ENCODE results near the gene PRSS16. TPM values are rescaled to one million over a fixed set of nuclear protein-coding genes. Genes with fewer than 3 reads are reported as not detected.

The PRSS16 gene
- total and polyA plus RNA-seq, 9 of the 15 experiments (the other 6 are each of a cell fraction or from before 2014, with no cell fraction given), result 4.5 to 21.3 (median 12.1) TPM

- TF ChIP-seq ZFP91 (CRISPR knock-in tag; IDR thresholded peaks at IDR 0.05), result no peak; the same call in 1 of the 2 replicates
- peak; percentile 44; the same call in 1 of the 2 replicates for TF ChIP-seq GATA2 (CRISPR knock-in tag; IDR thresholded peaks at IDR 0.05)
- peak; percentile 71 for TF ChIP-seq PHF20 (IDR thresholded peaks at IDR 0.05; ENCODE audit: partially characterized antibody)
- TF ChIP-seq ZNF384 (IDR thresholded peaks at IDR 0.05; ENCODE audit: low read depth, low read length), result peak; percentile 40; the same call in 1 of the 2 replicates
- peak; percentile 21; the same call in 1 of the 2 replicates for TF ChIP-seq SMARCC2 (IDR thresholded peaks at IDR 0.05; ENCODE audit: low read depth)
- TF ChIP-seq HMBOX1 (IDR thresholded peaks at IDR 0.05), result no peak
- TF ChIP-seq ZNF408 (CRISPR knock-in tag; IDR thresholded peaks at IDR 0.05; ENCODE audit: low read depth), result no peak
- TF ChIP-seq BRD4 (IDR thresholded peaks at IDR 0.05), result no peak
- peak; percentile 43 to 82; a peak in 2 of 4 replicates for TF ChIP-seq NONO (IDR thresholded peaks at IDR 0.05; ENCODE audit: low read depth in 2 of 2, low read length in 1 of 2)
- TF ChIP-seq, protein P1, sequence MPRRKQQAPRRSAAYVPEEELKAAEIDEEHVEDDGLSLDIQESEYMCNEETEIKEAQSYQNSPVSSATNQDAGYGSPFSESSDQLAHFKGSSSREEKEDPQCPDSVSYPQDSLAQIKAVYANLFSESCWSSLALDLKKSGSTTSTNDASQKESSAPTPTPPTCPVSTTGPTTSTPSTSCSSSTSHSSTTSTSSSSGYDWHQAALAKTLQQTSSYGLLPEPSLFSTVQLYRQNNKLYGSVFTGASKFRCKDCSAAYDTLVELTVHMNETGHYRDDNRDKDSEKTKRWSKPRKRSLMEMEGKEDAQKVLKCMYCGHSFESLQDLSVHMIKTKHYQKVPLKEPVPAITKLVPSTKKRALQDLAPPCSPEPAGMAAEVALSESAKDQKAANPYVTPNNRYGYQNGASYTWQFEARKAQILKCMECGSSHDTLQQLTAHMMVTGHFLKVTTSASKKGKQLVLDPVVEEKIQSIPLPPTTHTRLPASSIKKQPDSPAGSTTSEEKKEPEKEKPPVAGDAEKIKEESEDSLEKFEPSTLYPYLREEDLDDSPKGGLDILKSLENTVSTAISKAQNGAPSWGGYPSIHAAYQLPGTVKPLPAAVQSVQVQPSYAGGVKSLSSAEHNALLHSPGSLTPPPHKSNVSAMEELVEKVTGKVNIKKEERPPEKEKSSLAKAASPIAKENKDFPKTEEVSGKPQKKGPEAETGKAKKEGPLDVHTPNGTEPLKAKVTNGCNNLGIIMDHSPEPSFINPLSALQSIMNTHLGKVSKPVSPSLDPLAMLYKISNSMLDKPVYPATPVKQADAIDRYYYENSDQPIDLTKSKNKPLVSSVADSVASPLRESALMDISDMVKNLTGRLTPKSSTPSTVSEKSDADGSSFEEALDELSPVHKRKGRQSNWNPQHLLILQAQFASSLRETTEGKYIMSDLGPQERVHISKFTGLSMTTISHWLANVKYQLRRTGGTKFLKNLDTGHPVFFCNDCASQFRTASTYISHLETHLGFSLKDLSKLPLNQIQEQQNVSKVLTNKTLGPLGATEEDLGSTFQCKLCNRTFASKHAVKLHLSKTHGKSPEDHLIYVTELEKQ (CRISPR knock-in tag; IDR thresholded peaks at IDR 0.05), result no peak
- no peak for TF ChIP-seq MAFF (IDR thresholded peaks at IDR 0.05; ENCODE audit: low read length)
- peak; percentile 56; the same call in 1 of the 2 replicates for TF ChIP-seq ZNF830 (CRISPR knock-in tag; IDR thresholded peaks at IDR 0.05)
- TF ChIP-seq DMBX1 (CRISPR knock-in tag; IDR thresholded peaks at IDR 0.05; ENCODE audit: borderline replicate concordance), result no peak
- peak; percentile 67; the same call in 1 of the 2 replicates for TF ChIP-seq MYC (IDR thresholded peaks at IDR 0.05; ENCODE audit: low read depth, low read length)
- peak; percentile 30; the same call in 1 of the 2 replicates for TF ChIP-seq MYC (CRISPR knock-in tag; IDR thresholded peaks at IDR 0.05; ENCODE audit: borderline replicate concordance, low read depth)
- no peak for TF ChIP-seq PCBP1 (IDR thresholded peaks at IDR 0.05; ENCODE audit: low read depth, low read length, poor library complexity, severe bottlenecking)
- TF ChIP-seq NFXL1 (CRISPR knock-in tag; IDR thresholded peaks at IDR 0.05), result no peak
- TF ChIP-seq CXXC5 (CRISPR knock-in tag; IDR thresholded peaks at IDR 0.05), result peak; percentile 96
- TF ChIP-seq CHD4 (IDR thresholded peaks at IDR 0.05; ENCODE audit: insufficient read depth, insufficient replicate concordance, low read depth, low read length, poor library complexity, severe bottlenecking), result peak; percentile 99
- no peak for TF ChIP-seq FOXK1 (CRISPR knock-in tag; IDR thresholded peaks at IDR 0.05; ENCODE audit: borderline replicate concordance)
- no peak for TF ChIP-seq PCBP2 (IDR thresholded peaks at IDR 0.05; ENCODE audit: low read depth, low read length, poor library complexity, severe bottlenecking)
- TF ChIP-seq MCM2 (IDR thresholded peaks at IDR 0.05; ENCODE audit: low read depth), result no peak
- TF ChIP-seq DNMT1 (IDR thresholded peaks at IDR 0.05), result no peak
Measured at GRCh38 chr6:27251606-27252251, 4.2 kb downstream of the PRSS16 start (continued).

All from K562 (cell line).